Ishikawa (cell line): ENCODE data around the gene MICAL3.

Experiments used
- CEBPB ChIP-seq: IDR thresholded peaks from 2 replicates; pipeline ENCODE4 v1.6.1; 2012
- CREB1 ChIP-seq: IDR thresholded peaks from 2 replicates; pipeline ENCODE4 v1.6.1; 2012; ENCODE audit warnings: low read depth
- EGR1 ChIP-seq: IDR thresholded peaks from 2 replicates; pipeline ENCODE4 v1.6.1; 2012
- EP300 ChIP-seq: IDR thresholded peaks from 2 replicates; pipeline ENCODE4 v1.6.1; 2012; ENCODE audit warnings: borderline replicate concordance
- FOXM1 ChIP-seq: IDR thresholded peaks from 2 replicates; pipeline ENCODE4 v1.6.1; 2012; ENCODE audit warnings: low read depth, borderline replicate concordance
- NFIC ChIP-seq: IDR thresholded peaks from 2 replicates; pipeline ENCODE4 v1.6.1; 2012
- RAD21 ChIP-seq: IDR thresholded peaks from 2 replicates; pipeline ENCODE4 v1.6.1; 2012; ENCODE audit warnings: low read depth
- TAF1 ChIP-seq: IDR thresholded peaks from 2 replicates; pipeline ENCODE4 v1.6.1; 2012; ENCODE audit warnings: low read depth, mild to moderate bottlenecking
- TCF12 ChIP-seq: IDR thresholded peaks from 2 replicates; pipeline ENCODE4 v1.6.1; 2012; ENCODE audit warnings: low read depth
- TEAD4 ChIP-seq: IDR thresholded peaks from 2 replicates; pipeline ENCODE4 v1.6.1; 2012
- YY1 ChIP-seq: IDR thresholded peaks from 2 replicates; pipeline ENCODE4 v1.6.1; 2012; ENCODE audit warnings: low read depth
- ZBTB7A ChIP-seq: IDR thresholded peaks from 2 replicates; pipeline ENCODE4 v1.6.1; 2012; ENCODE audit warnings: low read depth
- TF ChIP-seq, protein P1 (sequence below): IDR thresholded peaks from 2 replicates; pipeline ENCODE4 v1.6.1; 2012
- TF ChIP-seq, protein P2 (sequence below): IDR thresholded peaks from 2 replicates; pipeline ENCODE4 v1.6.1; 2012
- TF ChIP-seq, protein P3 (sequence below): IDR thresholded peaks from 2 replicates; pipeline ENCODE4 v1.6.1; 2012; ENCODE audit warnings: low read depth, mild to moderate bottlenecking

MICAL3 gene

DNA sequence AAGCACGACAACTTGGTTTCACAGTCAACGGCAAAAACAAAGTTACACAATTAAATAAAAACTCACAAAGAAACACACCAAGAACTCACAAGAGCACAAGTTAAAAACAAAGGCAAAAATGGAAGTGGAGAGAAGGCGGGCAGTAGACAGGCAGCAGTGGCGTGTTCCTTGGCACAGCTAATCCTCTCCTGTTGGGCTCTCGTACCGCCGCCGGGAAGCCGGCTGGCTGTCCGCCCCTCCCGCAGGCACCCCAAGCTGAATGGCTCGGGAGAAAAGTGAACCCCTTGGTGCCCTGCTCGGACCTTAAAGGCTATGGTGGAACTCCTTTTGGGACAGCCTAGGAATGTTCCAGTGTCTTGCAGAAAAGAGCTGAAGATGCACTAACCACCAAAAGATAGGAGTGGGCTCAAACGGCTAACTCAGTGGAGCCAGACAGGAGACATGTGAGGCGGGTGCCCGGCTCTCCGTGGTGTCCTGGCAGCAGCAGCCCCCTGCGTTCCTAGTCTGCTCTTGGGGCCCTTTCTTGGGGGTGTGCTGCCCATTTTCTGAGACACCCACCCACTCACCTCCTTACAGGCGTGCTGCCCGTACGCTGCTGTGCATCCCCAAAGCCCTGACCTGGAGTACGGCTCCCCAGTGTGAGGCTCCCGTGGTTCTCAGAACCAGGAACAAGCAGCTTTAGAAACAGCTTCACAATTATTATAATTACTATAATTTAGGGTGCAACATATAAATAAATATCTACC lies 164.0 kb downstream of the MICAL3 start:
- TF ChIP-seq RAD21 = no peak
- TF ChIP-seq CREB1 = no peak
- no peak for TF ChIP-seq ZBTB7A
- no peak for TF ChIP-seq EGR1
- TF ChIP-seq TAF1 = no peak
- TF ChIP-seq YY1 = no peak
- no peak for TF ChIP-seq CEBPB
- TF ChIP-seq FOXM1 = no peak

DNA sequence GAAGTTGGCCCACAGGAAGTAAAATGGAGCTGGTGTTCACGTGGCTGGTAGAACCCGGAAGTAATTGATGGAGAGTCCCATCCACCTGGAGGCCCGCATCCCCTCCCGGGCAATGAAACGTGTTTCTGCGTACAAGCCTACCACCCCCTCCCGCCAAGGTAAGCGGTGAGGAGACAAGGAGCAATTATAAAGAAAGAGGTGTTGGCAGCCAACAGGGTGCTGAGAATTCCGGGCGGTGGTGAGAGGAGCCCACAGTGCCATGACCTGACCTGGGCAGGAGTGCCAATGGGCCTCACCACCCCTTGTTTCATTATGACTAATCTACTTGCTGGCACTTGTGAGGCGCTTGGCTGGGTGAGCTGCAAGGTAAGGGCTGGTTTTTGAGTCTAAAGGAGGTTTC lies 166.3 kb downstream of the MICAL3 start:
- TF ChIP-seq TEAD4 (no peak), RAD21 (no peak), EP300 (no peak), ZBTB7A (no peak), FOXM1 (no peak), NFIC (no peak)
- TF ChIP-seq, protein P1, sequence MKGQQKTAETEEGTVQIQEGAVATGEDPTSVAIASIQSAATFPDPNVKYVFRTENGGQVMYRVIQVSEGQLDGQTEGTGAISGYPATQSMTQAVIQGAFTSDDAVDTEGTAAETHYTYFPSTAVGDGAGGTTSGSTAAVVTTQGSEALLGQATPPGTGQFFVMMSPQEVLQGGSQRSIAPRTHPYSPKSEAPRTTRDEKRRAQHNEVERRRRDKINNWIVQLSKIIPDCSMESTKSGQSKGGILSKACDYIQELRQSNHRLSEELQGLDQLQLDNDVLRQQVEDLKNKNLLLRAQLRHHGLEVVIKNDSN = no peak

DNA sequence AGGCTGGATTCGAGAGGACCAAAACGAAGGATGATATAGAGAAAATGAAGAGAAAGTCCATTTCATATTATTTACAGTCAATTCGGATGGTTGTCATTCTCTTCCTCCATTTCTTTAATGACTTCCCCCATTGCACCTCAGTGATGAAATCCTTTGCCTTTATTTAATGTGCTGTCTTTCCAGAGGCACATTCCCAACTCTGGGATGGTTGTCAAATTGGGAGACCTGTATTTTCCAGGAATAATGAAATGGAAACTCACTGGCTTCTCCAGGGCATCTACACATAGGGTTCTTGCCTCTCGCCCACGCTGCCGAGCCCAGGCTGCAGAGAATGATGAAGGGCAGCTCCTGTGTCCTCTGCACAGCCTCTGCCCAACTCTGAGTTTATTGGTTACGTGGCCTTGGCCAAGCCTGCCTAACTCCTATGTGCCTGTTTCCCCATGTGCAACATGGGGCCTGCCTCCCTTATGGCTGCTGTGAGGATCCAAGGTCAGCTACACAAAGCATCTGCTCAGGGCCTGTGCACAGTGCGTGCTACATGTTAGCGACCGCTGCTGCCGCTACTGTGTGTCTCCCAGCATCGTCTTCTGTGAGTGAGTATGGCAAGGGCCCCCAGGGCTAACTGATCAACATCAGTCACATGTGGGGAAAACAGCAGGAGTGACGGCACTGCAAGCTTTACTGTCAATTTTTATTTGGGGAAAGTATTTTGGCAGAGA lies 168.6 kb downstream of the MICAL3 start:
- TF ChIP-seq, protein P1 = no peak
- TF ChIP-seq, protein P2, sequence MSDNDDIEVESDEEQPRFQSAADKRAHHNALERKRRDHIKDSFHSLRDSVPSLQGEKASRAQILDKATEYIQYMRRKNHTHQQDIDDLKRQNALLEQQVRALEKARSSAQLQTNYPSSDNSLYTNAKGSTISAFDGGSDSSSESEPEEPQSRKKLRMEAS = no peak
- TF ChIP-seq TCF12 (no peak), CREB1 (no peak), YY1 (no peak), NFIC (no peak), TEAD4 (no peak)

DNA sequence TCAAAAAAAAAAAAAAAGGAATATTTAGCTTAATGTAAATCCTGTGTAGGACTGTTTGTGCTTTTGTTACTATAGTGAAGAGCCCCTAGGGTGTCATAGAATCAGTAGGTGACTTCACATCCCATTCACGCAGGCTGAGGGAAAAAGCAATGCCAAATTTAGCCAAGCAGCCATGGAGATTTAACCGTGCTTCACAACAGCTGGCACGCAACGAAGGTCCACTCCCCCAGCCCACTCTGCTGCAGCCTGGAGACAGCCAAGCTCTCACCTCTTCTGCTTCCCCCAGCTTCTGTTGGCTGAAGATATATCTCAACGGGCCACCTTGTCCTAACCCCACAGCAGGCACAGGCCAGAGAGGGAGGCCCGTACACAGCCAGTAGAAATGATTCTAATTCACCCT lies 171.3 kb downstream of the MICAL3 start:
- TF ChIP-seq NFIC (no peak), RAD21 (no peak), EGR1 (no peak), ZBTB7A (no peak), CREB1 (no peak), CEBPB (no peak), FOXM1 (no peak), EP300 (no peak), YY1 (no peak), TEAD4 (no peak)
- TF ChIP-seq, protein P1 = no peak
- TF ChIP-seq, protein P2 = no peak

DNA sequence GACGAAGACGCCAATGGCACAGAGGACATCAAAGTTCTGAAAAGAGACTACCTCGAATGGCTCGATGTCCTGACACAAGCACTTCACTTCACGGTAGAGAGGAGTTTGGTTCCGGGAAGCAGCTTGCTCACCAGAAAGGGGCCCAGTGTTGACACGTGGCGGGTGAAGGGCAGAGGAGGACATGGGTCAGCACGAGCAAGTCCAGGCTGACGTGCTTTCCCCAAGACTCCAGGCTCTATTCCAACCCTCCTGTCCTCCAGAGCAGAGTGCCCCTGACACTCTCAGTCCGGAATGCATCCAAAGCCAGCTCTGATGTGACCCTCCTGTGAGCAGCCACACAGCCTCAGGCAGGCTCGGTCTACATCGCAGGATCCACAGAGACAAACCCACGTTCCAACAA lies 172.6 kb downstream of the MICAL3 start:
- TF ChIP-seq EP300 (no peak), RAD21 (no peak), TEAD4 (no peak), ZBTB7A (no peak), TAF1 (no peak), FOXM1 (no peak), YY1 (no peak), TCF12 (no peak), CREB1 (no peak), EGR1 (no peak), CEBPB (no peak), NFIC (no peak)
- TF ChIP-seq, protein P2 = no peak
- TF ChIP-seq, protein P1 = no peak
- TF ChIP-seq, protein P3, sequence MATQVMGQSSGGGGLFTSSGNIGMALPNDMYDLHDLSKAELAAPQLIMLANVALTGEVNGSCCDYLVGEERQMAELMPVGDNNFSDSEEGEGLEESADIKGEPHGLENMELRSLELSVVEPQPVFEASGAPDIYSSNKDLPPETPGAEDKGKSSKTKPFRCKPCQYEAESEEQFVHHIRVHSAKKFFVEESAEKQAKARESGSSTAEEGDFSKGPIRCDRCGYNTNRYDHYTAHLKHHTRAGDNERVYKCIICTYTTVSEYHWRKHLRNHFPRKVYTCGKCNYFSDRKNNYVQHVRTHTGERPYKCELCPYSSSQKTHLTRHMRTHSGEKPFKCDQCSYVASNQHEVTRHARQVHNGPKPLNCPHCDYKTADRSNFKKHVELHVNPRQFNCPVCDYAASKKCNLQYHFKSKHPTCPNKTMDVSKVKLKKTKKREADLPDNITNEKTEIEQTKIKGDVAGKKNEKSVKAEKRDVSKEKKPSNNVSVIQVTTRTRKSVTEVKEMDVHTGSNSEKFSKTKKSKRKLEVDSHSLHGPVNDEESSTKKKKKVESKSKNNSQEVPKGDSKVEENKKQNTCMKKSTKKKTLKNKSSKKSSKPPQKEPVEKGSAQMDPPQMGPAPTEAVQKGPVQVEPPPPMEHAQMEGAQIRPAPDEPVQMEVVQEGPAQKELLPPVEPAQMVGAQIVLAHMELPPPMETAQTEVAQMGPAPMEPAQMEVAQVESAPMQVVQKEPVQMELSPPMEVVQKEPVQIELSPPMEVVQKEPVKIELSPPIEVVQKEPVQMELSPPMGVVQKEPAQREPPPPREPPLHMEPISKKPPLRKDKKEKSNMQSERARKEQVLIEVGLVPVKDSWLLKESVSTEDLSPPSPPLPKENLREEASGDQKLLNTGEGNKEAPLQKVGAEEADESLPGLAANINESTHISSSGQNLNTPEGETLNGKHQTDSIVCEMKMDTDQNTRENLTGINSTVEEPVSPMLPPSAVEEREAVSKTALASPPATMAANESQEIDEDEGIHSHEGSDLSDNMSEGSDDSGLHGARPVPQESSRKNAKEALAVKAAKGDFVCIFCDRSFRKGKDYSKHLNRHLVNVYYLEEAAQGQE = no peak

DNA sequence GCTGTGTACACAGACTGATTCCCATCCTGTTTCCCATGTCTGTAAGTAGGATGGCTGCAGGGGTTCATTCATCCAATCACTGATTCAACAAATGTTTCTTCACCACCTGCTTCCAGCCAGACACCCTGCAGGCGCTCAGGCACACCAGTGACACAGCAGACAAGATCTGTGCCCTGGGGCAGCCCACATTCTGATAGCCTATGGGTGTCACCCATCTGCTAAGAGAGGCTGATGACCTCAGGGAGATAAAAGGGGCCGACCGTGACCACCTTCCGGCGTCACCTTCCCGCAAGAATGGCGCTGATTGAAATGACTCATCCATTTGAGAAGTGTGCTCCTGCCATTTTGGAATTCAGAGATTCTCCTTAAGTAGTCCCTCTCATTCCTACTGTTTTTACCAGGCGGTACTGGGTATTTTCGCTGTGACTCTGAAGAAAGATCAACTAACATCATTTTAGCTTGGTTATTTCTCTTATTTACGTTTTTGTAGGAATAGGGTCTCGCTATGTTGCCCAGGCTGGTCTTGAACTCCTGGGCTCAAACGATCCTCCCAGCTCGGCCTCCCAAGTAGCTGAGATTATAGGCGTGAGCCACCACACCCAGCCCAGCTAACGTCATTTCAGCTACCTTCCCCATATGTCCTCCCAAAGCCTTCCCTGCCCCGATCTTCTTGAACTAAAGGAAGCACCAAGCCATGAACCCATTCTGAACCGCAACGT lies 176.8 kb downstream of the MICAL3 start:
- TF ChIP-seq, protein P3 = no peak
- no peak for TF ChIP-seq CREB1
- TF ChIP-seq ZBTB7A = no peak
- no peak for TF ChIP-seq FOXM1
- no peak for TF ChIP-seq NFIC
- TF ChIP-seq EP300 = no peak
- no peak for TF ChIP-seq RAD21
- TF ChIP-seq, protein P1 = no peak
- no peak for TF ChIP-seq TEAD4
- TF ChIP-seq TAF1 = no peak
- TF ChIP-seq TCF12 = no peak
- TF ChIP-seq YY1 = no peak
- no peak for TF ChIP-seq CEBPB
- TF ChIP-seq, protein P2 = no peak
- no peak for TF ChIP-seq EGR1
